HG03045 (cell line): ENCODE measurements around the gene HMBS.

Source experiments
- ATAC-seq: cut with Tn5 transposase; IDR thresholded peaks from one replicate; pipeline ENCODE4 v1.9.1; 2021; ENCODE audit warnings: mild to moderate bottlenecking, moderate library complexity; ENCODE audit not compliant: unreplicated experiment

The HMBS gene

DNA sequence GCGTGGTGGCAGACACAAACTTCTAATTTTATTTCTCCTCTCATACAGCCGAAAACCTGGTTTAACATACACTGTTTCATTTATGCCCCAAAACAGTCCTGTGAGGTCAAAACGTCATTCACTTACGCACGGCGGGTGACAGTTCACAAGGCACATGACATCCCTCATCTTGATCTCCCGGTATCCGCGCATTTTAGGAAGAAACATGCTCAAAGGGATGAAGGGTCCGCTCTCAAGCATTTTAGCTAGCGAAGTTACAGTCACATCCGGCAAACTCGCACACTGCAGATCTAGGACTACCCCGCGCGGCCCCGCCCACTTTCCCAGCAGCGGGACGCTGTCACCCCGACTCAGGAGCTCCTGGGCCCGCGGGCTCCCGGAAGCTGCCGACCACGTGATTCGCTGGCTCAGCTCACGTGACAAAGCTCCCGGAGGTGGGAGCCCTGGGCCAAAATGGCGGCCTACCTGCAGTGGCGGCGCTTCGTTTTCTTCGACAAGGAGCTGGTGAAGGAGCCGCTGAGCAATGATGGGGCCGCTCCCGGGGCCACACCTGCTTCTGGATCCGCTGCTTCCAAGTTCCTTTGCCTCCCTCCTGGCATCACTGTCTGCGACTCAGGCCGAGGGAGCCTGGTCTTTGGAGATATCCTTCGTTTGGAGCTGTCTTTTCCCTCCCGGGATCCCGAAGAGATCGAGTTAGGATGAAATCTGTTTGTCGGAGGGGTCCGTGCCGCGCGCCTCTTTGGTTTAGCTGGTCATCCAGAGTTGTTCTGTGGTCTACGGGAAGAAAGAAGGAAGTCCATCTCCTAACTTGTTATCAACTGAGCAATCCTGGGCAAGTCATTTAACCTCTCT lies 17.1 kb upstream of the HMBS start, which contains the start of gene VPS11:
VPS11 (plus strand) TSS at position 448 of the 852 bp plus-strand sequence; CDS start at position 454, 6 bp downstream.
- ATAC-seq, result peak; percentile 91

GRCh38 chr11:119077839-119078238 lies 6.8 kb upstream of the HMBS start:
- ATAC-seq, result no peak

DNA sequence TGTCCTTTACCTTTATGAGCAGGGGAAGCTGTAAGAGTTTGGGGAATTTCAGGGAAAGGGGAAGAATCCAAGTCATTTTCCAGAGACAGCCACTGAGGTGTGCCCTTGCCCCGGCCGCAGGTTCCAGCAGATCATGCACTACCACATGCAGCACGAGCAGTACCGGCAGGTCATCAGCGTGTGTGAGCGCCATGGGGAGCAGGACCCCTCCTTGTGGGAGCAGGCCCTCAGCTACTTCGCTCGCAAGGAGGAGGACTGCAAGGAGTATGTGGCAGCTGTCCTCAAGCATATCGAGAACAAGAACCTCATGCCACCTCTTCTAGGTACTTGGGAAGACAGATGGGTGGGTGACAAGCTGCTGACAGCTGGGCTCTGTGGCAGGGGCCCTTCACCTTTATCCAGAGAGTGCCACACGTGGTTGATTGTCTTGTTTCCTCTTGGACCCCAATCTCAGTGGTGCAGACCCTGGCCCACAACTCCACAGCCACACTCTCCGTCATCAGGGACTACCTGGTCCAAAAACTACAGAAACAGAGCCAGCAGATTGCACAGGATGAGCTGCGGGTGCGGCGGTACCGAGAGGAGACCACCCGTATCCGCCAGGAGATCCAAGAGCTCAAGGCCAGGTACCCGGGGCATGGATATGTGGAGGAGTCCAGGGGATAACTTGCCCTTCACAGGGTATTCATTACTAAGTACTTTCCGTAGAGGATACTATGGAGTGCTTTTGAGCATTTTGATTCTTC lies 5.8 kb upstream of the HMBS start:
- no peak for ATAC-seq

- no peak for ATAC-seq
Observed at GRCh38 chr11:119081682-119082260, 2.9 kb upstream of the HMBS start.

GRCh38 chr11:119085437-119085847 lies 761 bp downstream of the HMBS start:
- ATAC-seq, result peak; percentile 21

DNA sequence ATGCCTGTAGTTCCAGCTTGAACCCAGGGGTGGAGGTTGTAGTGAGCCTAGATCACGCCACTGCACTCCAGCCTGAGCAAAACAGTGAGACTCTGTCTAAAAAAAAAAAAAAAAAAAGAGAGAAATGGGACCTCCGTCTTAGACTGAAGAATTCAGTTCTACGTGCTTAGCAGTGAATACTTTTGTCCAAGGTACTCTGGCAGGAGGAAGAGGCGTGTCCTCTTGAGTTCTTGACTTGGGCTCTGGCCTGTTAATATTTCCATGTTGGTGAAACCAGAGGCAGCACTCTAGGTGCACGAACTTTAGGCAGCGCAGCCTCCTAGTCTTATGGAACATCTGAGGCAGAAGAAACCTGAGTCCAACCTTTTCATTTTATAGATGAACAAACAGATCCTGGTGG lies 2.4 kb downstream of the HMBS start:
- ATAC-seq, result no peak

DNA sequence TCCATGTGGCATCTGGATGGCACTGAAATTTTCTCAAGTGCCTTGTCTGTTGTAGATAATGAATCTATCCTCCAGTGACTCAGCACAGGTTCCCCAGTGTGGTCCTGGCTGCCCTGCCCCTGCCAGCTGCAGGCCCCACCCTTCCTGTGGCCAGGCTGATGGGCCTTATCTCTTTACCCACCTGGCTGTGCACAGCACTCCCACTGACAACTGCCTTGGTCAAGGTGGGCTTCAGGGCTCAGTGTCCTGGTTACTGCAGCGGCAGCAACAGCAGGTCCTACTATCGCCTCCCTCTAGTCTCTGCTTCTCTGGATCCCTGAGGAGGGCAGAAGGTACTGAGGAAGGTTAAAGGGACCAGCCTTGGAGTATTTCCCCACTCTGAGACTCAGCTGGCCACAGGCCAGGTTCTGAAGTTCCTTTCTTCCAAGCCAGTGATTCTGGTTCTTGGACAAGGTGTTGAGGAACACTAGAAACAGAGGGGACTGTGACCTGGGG lies 3.1 kb downstream of the HMBS start:
- no peak for ATAC-seq

- no peak for ATAC-seq
Observed at GRCh38 chr11:119088406-119088805, 3.7 kb downstream of the HMBS start.

DNA sequence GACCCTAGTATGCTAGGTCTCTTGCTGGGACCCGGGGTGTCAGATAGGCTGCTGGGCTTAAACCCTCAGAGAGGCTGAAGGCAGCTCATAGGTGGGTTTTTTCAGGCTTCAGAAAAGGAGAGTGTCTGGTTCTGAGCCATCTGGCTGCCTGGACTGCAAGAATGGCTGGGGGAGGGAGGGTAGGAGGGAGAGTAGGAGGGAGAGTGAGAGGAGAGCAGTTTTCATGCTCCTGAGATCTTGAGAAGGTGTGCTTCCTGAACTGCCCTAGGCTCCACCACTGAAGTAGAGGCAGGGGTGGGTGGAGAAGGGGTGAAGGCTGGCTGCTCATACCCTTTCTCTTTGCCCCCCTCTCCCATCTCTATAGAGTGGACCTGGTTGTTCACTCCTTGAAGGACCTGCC lies 4.6 kb downstream of the HMBS start:
- ATAC-seq, result no peak

GRCh38 chr11:119091178-119091577 lies 6.5 kb downstream of the HMBS start:
- ATAC-seq, result no peak

DNA sequence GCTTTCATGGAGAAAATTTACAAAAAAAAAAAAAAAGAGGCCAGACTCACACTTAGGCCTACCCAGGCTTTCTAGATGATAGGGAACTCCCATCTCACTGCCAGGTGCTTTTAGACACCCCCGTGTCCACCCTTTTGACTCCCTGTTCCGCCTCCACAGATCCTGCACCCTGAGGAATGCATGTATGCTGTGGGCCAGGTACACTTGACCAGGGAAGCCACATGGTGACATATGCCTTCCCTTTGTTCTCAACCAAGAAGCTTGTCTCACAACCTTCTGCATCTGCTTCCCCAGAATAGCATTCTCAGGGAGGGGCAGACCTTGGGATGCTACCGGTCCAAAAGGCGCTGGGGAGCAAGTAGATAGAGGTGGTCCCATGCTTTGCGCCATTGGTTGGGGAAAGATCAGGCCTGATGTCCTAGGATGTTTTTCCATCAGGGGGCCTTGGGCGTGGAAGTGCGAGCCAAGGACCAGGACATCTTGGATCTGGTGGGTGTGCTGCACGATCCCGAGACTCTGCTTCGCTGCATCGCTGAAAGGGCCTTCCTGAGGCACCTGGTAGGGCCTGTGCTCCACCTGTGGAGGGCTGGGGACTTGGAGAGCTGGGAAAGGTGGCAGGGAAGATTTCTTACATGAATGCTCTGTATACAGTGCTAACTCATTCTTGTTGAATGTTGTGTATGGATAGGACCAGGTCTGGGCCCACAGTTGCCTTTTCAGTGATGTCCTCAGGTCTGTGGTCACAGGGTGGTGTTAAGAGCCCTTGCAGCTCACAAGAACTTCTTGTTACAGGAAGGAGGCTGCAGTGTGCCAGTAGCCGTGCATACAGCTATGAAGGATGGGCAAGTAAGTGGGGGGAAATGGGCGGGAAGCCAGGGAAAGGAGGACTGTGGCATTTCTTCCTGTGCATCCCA lies 7.5 kb downstream of the HMBS start:
- ATAC-seq, result no peak

GRCh38 chr11:119092880-119093842 lies 8.5 kb downstream of the HMBS start:
- ATAC-seq, result no peak

DNA sequence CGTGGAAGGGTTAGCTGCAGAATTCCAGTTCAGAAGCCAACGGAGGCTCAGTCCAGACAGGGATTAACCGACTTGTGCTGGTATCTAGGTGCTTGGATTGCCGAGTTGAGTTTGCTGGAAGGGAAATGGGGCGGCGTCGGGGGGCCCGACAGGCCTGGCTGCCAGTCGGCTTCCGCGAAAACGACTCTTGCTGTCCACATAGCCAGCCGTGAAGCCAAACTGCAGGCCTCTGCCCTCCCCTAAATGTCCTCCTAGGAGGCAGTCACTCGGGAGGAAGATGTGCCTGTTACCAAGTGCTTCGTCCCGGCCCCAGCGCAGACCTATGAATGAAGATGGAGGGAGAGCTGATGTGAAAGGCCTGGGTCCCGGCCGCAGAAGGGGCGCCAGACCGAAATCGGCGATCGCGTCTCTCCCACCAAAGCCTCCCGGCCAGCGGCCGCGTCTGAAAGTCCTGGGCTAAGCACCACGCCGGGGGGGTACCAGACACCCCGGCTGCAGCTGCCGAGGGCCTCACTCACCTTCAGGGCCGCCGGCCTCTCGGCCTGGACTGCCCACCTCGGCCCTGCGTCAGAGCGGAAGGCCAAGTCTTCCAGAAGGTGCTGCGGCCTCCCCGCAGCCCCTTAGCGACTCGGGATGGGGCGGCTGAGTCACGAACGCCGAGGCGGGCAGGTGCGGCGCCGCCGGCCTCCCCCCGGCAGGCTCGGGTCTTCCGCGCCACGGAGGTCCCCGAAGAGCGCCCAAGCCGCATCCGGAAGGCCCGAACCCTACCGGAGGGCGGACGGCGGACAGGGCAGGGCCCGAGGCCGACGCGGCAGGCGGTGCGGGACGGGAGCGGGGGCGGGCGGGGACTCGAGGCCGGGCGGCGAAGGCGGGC lies 9.5 kb downstream of the HMBS start:
- peak; percentile 6 for ATAC-seq

DNA sequence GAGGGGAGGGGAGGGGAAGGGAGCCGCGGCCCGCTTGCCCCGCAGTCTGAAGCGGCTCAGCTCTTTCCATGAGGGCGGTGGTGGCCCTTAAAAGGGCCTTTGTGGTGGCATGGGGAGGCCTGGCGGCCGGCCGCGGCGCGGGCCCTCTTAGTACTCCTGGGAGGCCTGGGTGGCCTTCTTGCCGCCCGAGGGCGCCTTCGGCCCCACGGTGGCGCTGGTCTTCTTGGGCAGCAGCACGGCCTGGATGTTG lies 10.1 kb downstream of the HMBS start:
- ATAC-seq, result peak; percentile 36

- peak; percentile 83 for ATAC-seq
Observed at GRCh38 chr11:119095066-119095880, 10.6 kb downstream of the HMBS start.

DNA sequence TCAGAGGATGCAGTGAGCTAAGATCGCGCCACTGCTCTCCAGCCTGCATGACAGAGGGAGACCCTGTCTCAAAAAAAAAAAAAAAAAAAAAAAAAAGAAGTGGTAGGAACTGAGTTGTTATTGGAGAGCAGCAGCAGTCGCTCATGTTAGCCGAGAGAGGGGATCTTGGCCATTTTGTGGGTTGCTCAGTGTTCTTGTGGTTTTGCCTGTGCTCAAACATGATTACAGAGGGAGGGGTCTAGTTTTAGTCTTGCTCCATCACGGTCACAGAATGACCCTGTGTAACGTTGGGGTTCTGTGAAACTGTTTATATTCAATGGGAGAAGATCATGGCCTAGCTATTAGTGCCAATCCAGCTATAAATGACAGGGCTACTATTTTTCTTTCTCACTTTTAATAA lies 15.0 kb downstream of the HMBS start:
- no peak for ATAC-seq

DNA sequence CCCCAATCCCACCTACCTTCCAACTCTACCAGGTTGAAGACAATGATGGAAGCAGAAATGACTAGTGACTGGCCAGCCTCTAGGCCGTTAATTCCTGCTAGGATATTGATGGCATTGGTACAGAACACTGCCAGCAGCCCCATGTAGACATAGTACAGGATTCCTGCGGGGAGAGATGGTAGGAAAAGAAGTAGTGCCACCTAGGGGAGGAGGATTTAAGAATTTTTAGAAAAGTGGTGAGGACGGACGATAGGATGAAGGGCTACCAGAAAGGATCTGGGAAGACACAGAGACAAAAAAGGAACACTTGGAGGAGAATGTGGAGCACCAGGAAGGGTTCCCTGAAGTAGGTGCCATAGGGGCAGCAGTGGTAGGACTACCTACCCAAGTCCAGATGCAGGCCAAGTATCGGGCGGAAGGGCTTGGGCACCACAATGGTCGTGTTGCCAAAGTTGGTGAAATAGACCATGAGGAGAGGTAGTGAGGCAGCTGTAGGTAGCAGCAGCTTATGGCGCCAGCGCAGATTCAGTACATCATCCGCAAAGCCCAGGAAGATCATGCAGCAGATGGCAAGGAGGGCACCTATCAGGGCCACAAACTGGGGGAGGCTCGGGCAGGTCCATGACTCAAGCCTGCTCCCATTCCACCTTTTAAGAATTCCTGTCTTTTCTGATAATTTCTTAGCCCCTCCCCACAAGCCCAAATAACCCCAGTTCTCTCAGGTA lies 15.7 kb downstream of the HMBS start:
- ATAC-seq, result no peak
